ENCODE measurements around the gene LIMD2. TPM values are rescaled to one million over a fixed set of nuclear protein-coding genes. Genes with fewer than 3 reads are reported as not detected.

LIMD2 gene
- total RNA-seq, 1 experiment from 2014 or later, result 19.4 TPM

DNA sequence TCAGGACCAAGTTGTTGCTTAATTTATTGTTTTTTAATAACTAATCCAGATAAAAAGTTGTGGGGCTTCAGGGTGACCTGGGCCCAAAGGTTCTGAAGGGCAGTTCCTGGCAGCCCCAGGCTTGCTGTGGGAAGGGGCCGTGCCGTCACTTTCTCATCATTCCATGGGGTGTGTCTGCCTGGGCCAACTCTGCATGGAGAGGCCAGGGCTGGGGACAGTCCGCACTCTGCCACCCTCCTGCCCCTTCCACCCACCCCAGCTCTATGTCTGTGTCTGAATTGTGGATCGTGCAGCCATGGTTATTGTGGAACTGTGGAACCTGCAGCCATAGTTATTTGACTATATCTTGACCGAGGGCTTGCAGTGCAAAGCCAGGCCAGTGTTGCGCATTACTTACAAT lies 4.0 kb downstream of the LIMD2 start:
- H3K9me3 ChIP-seq (ENCODE audit: low read length), result no peaks in the 10 kb centered on the region
- no peak for ATAC-seq
- H3K4me1 ChIP-seq (ENCODE audit: insufficient read depth, low read length), result peaks cover 7% of the 10 kb centered on the region; the same call in 1 of the 2 replicates
- no peaks in the 10 kb centered on the region for H3K27me3 ChIP-seq (ENCODE audit: low read length)
- POLR2A ChIA-PET (ENCODE audit: unreplicated experiment), result no interaction called here
- CTCF ChIA-PET, result no interaction called here
- peaks cover 5% of the 10 kb centered on the region; the same call in 1 of the 2 replicates for H3K36me3 ChIP-seq (ENCODE audit: low read depth, low read length)
- DNase-seq, result no peak
- no peak for TF ChIP-seq EZH2 (IDR thresholded peaks at IDR 0.05; ENCODE audit: low read length, unreplicated experiment)
- no peak for TF ChIP-seq EZH2phosphoT487 (IDR thresholded peaks at IDR 0.05; ENCODE audit: borderline replicate concordance, low read length)
- TF ChIP-seq, protein P1, sequence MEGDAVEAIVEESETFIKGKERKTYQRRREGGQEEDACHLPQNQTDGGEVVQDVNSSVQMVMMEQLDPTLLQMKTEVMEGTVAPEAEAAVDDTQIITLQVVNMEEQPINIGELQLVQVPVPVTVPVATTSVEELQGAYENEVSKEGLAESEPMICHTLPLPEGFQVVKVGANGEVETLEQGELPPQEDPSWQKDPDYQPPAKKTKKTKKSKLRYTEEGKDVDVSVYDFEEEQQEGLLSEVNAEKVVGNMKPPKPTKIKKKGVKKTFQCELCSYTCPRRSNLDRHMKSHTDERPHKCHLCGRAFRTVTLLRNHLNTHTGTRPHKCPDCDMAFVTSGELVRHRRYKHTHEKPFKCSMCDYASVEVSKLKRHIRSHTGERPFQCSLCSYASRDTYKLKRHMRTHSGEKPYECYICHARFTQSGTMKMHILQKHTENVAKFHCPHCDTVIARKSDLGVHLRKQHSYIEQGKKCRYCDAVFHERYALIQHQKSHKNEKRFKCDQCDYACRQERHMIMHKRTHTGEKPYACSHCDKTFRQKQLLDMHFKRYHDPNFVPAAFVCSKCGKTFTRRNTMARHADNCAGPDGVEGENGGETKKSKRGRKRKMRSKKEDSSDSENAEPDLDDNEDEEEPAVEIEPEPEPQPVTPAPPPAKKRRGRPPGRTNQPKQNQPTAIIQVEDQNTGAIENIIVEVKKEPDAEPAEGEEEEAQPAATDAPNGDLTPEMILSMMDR (conservative IDR thresholded peaks at IDR 0.05; ENCODE audit: low read depth, low read length), result no peak
- no TSS peak for BruUV-seq (replicated peaks)
- intact Hi-C loops (cut with micrococcal nuclease), result loop anchor here (5.0 to 10.0 kb wide), 3 partner anchors 74 to 271 kb away; partner anchors contain the start of genes FTSJ3, MAP3K3 and PSMC5
- H3K27ac ChIP-seq (ENCODE audit: low read length), result no peak overlapping the region
- no peaks in the 10 kb centered on the region for H4K20me1 ChIP-seq (ENCODE audit: low read length)
- H3F3A ChIP-seq (ENCODE audit: low read length, unreplicated experiment), result no peaks in the 10 kb centered on the region
- no peak overlapping the region for H3K4me2 ChIP-seq (ENCODE audit: low read length)
- no peak overlapping the region for H3K4me3 ChIP-seq (ENCODE audit: low read length)
- H3K9me2 ChIP-seq (replicated peaks; ENCODE audit: low read length), result no peaks in the 10 kb centered on the region
- no peaks in the 10 kb centered on the region for H3K79me2 ChIP-seq (ENCODE audit: low read length)
- H2AFZ ChIP-seq (ENCODE audit: low read length), result no peak overlapping the region
- H3K9ac ChIP-seq (ENCODE audit: low read length), result no peak overlapping the region

DNA sequence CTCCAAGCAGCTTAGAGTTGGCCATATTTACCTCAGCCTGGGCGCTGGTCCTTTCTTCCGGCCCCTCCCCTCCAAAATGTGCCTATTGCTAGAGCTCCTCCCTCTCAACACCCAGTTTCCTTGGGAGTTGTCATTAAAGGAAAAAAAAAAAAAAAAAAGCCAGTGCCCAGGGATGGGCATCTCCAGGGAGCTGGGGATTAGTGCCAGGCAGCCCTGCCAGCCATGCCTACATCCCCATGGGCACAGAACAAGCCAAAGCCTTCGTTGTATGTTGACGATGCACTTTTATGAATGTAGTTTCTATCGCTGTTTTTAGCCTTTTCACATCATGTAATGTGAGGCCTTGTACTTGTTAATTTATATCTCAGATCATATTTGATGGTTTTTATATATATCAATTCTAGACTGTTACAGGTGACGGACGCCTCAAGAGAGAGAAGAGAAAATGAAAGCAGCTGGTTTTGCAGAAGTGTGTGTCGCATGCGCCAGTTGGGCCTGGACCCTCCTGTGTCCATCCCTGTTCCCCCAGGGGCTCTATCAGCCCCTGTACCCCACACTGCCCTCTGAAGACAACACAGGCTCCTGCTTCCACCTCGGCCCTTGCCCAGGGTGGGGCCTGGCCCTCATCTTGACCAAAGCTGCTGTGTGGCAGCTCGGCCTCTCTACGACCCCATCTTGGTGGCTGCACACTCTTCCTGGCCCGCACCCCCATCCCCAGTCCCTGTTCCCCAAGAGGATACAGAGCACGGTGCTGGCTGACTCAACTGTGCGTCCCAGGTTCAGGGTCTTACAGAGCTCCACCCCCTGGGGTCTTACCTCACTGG lies 4.8 kb downstream of the LIMD2 start:
- Histone ChIP-seq H3K9ac (ENCODE audit: low read length) (no peak overlapping the region), H3K36me3 (ENCODE audit: low read depth, low read length) (peaks cover 8% of the 10 kb centered on the region; the same call in 1 of the 2 replicates), H4K20me1 (ENCODE audit: low read length) (no peaks in the 10 kb centered on the region), H3K4me2 (ENCODE audit: low read length) (no peak overlapping the region), H3K27ac (ENCODE audit: low read length) (no peak overlapping the region), H3K27me3 (ENCODE audit: low read length) (no peaks in the 10 kb centered on the region), H3K9me3 (ENCODE audit: low read length) (no peaks in the 10 kb centered on the region), H3F3A (ENCODE audit: low read length, unreplicated experiment) (no peaks in the 10 kb centered on the region), H3K9me2 (replicated peaks; ENCODE audit: low read length) (no peaks in the 10 kb centered on the region), H3K4me1 (ENCODE audit: insufficient read depth, low read length) (peaks cover 7% of the 10 kb centered on the region; the same call in 1 of the 2 replicates), H2AFZ (ENCODE audit: low read length) (no peak overlapping the region), H3K79me2 (ENCODE audit: low read length) (no peaks in the 10 kb centered on the region), H3K4me3 (ENCODE audit: low read length) (no peak overlapping the region)
- intact Hi-C loops (cut with micrococcal nuclease), result loop anchor here (5.0 to 10.0 kb wide), 3 partner anchors 73 to 270 kb away; partner anchors contain the start of genes FTSJ3, MAP3K3 and PSMC5
- POLR2A ChIA-PET (ENCODE audit: unreplicated experiment), result interaction anchor here (0.6 kb wide), 1 partner anchor 256 kb away, joined by 3 read pairs; no protein-coding TSS in a partner anchor
- TF ChIP-seq, protein P1 (conservative IDR thresholded peaks at IDR 0.05; ENCODE audit: low read depth, low read length), result no peak
- TF ChIP-seq EZH2 (IDR thresholded peaks at IDR 0.05; ENCODE audit: low read length, unreplicated experiment), result no peak
- TF ChIP-seq EZH2phosphoT487 (IDR thresholded peaks at IDR 0.05; ENCODE audit: borderline replicate concordance, low read length), result no peak
- CTCF ChIA-PET, result no interaction called here
- no peak for DNase-seq
- BruUV-seq (replicated peaks), result TSS peak; percentile 10
- no peak for ATAC-seq

All from PC-3 (cell line).